NCI-H2081 treated with DMSO at 0.1 percent for 48 hours (cell line): ENCODE measurements around the gene MBD4.

ENCODE experiments used
- DNase-seq: peaks from one replicate; lab custom pipeline; 2025; lab: John Stamatoyannopoulos, UW

Gene MBD4

DNA sequence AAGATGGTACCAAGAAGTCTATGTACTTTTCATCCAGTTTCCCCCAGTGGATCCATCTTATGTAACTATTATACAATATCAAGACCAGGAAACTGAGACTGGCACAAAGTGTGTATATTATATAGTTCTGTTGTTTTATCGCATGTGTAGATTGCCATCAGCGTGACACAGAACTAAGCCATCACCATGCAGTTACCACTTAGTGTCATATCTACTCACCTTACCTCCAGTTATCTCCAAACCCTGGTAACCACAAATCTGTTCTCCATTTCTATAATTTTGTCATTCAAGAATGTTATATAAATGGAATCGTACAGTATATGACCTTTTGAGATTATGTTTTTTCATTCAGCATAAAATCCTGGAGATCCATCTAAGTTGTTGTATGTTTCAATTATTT is 23.3 kb upstream of the MBD4 start:
- DNase-seq = no peak

GRCh38 chr3:129462361-129462968 is 22.7 kb upstream of the MBD4 start:
- no peak for DNase-seq

DNA sequence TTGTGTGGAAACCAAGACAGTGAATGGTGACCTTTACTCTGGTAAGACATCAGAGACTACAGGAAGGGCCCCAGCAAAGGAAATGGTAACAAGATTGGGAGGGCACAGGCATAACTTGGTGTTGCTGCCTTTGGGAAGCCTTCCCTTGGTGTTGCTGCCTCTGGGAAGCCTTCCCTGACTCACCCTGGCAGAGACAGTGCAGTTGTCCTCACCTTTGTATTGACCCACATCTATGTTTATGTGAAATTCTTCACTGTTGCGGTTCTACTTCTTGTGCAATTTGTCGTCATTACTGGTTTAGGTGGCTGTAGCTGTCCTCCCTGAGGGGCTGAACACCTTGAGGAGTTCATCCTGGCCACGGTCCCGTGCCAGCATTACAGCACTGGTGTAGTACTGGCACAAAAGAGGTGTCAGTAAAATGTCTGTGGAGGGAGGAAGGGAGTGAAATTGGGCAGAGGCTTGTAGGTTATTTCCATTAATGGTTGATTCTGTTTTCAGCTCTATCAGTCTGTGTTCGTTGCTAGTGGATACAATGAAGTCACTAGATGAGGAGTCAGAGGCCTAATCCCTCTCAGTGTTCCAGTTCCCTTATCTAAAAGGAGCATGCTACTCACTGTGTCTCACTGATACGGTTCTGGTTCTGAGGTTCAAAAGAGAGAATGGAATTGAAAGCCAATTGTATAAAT is 21.9 kb upstream of the MBD4 start:
- no peak for DNase-seq

DNA sequence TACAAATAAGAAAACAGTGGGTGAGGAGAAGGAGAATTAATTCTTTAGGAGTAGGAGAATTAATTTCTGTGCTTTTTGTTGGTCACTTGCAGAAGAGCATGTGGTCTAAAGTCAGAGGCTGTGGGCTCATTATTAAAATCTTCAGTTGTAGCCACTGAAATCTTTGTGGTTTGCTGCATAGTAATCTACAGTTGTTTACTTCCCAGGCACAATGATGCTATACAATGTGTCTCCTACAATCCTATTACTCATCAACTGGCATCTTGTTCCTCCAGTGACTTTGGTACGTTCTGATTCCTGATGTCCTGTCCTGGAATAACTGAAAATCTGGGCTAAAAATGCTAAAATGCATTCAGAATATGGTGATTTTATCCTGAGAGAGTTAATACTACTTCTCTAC is 21.3 kb upstream of the MBD4 start:
- no peak for DNase-seq

DNA sequence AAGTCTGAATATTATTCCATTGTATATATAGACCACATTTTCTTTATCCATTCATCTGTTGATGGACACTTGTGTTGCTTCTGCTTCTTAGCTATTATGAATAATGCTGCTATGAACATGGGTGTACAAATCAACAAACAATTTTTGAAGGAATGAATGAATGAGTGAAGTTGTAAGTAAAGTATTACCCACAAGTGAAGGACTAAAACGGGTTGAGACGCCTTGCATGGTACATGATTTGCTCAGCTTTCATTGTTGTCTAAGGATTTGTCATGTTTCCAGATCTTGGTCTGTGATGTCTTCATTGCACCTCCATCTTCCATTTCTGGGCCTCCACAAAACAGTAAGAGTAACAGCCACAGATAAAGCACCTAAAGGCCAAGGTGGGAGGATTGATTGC is 20.8 kb upstream of the MBD4 start:
- no peak for DNase-seq

DNA sequence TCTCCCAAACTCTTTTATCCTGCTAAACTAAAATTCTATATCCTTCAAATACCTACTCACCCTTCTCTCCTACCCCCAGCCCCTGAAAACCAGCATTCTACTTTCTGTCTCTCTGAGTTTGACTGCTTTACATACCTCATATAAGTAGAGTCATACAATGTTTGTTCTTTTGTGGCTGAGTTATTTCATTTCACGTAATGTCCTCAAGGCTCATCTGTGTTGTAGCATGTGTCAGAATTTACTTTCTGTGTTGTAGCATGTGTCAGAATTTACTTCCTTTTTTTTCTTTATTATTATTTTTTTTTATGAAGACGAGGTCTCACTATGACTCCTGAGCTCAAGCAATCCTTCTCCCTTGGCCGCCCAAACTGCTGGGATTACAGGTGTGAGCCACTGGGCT is 20.4 kb upstream of the MBD4 start:
- no peak for DNase-seq

- no peak for DNase-seq
Observed at GRCh38 chr3:129453732-129454131, 14.0 kb upstream of the MBD4 start.

- DNase-seq = no peak
Observed at GRCh38 chr3:129449279-129450115, 9.7 kb upstream of the MBD4 start.

- no peak for DNase-seq
Observed at GRCh38 chr3:129448186-129448895, 8.6 kb upstream of the MBD4 start.

DNA sequence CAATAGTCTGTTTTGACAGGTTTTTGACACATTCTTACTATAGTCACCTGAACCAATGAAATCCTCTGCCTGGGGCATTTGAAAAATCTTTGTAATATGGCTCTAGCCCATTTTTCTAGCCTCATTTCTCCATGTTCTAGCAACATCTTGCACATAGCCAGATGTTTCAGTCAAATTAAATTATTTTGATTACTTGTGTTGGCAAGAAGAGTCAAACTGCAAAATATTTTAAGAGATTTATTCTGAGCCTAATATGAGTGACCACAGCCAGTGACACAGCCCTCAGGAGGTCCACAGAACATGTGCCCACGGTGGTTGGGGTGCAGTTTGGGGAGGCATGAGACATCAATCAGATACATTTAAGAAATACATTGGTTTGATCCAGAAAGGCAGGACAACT is 7.2 kb upstream of the MBD4 start:
- DNase-seq = no peak

- DNase-seq = no peak
Observed at GRCh38 chr3:129445471-129445870, 5.7 kb upstream of the MBD4 start.

DNA sequence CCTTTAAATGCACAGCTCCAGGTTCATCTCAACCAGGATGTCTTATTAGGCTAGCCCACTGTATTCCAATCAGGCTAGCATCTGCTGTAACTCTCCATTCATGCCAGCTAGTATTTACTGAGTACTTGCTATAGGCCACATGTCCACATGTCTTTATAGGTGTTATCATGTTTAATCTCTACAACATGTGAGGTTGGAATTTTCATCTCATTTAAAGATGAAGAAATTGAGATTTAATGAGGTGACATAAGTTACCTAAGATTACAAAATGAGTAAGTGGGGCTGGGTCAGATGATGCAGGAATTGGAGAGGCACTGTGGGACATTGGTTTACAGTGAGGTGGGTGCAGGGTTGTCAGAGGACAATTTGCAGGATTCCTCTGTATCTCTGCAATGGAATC is 3.2 kb upstream of the MBD4 start:
- DNase-seq = no peak

GRCh38 chr3:129442486-129442885 is 2.7 kb upstream of the MBD4 start:
- no peak for DNase-seq

GRCh38 chr3:129441782-129442181 is 2.0 kb upstream of the MBD4 start:
- no peak for DNase-seq

DNA sequence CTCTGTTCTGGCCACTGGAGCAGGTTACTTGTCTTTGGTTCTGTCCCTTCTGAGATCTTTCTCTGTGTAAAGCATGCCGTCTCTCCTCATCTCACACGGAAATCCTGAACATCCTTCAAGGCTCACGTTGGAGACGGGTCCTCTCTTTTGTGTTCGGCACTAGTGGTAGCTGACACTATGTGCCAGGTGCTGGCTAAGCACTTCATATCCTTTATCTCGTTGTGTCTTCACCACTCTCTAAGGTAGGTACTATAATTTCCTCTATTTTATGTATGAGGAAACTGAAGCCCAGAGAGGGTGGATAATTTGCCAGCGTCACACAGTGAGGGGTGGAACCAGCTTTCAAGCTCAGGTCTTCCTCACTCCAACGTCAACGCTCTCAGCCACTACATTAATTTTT is 1.5 kb upstream of the MBD4 start:
- DNase-seq = no peak

DNA sequence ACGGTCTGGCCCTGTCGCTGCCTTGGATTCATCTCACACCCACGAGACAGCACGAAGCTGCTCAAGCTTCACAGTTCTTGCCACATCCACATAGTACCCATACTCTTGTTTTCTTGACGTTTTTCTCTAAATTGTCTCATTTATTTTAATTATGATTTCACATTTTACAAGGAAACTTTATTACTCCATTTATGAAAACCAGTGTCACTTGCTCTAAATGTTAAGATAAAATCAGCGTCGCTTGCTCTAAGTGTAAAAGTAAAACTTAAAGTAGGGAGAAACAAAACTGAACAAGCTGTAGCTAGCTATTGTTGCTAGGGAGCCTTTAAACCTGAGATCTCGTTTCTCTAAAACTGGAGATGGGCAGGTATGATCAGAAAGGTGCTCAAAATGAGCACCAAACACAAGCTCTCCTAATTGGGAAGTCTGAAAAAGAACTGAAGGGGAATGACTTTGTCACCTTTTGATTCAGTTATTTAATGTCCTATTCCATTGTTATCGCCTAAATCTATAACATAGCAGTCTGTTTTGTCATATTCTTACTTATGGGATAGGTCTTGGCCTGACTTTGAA is 956 bp upstream of the MBD4 start:
- DNase-seq = no peak

- DNase-seq = no peak
Observed at GRCh38 chr3:129439226-129439816, 427 bp downstream of the MBD4 start.

GRCh38 chr3:129435367-129435766 is 4.4 kb downstream of the MBD4 start:
- no peak for DNase-seq

DNA sequence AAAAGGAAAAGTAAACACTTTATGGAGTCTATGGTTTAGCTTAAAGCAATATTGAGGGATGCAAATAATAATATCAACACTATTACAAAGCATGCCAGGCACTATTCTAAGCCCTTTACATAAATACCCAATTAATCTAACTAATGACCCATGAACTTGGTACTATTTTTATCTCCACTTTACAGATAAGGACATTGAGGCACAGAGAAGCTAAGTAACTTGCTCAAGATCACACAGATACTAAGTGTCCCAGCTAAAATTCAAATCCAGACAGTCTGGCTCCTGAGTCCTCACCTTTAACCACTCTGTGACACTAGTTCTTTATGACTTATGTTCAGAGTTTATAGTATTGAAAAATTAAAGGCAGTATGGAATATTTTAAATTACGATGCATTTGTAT is 5.6 kb downstream of the MBD4 start:
- DNase-seq = no peak

DNA sequence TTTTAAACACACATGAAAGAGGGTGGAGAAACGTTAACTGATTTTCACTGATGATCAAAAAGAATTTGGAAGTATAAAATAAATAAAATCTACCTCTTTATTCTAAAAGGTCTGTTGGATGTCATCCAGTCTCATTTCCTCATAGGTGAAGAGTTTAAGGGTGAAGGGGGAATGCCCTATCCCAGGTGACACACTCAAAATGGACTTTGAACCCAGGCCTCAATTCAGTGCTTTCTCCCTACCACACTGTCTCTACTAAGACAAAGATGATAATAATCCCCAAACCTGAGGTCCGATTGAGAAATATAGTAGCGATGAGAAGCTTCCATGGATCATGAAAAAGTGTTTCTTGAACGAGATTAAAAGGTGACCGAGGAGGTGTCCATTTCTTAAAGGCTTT is 6.2 kb downstream of the MBD4 start:
- DNase-seq = no peak

GRCh38 chr3:129432671-129433070 is 7.1 kb downstream of the MBD4 start:
- DNase-seq = no peak

GRCh38 chr3:129432036-129432435 is 7.7 kb downstream of the MBD4 start:
- DNase-seq = no peak
